ENCODE data around the gene FBLN2.

The FBLN2 gene

DNA sequence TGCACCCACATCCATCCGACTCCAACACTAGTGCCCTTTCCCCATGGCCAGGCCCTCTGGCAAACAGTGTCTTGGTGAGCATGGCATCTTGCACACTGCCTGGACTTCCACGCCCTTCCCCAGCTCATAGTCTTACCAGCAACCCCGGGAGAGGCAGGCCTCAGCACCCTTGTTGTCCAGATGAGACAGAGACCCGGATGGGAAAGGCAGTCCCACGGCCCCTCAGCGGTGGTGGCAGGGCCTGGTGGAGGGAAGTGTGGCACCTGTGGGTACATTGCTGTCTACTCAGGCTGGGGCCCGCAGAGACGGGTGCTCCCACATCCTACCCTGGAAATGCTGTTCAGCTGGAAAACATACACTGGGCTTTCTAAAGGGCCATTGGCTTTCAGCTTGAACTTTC is 40.4 kb upstream of the FBLN2 start:
- no peak for TF ChIP-seq ZFX (IDR thresholded peaks at IDR 0.05; ENCODE audit: borderline replicate concordance)
- TF ChIP-seq, protein P1, sequence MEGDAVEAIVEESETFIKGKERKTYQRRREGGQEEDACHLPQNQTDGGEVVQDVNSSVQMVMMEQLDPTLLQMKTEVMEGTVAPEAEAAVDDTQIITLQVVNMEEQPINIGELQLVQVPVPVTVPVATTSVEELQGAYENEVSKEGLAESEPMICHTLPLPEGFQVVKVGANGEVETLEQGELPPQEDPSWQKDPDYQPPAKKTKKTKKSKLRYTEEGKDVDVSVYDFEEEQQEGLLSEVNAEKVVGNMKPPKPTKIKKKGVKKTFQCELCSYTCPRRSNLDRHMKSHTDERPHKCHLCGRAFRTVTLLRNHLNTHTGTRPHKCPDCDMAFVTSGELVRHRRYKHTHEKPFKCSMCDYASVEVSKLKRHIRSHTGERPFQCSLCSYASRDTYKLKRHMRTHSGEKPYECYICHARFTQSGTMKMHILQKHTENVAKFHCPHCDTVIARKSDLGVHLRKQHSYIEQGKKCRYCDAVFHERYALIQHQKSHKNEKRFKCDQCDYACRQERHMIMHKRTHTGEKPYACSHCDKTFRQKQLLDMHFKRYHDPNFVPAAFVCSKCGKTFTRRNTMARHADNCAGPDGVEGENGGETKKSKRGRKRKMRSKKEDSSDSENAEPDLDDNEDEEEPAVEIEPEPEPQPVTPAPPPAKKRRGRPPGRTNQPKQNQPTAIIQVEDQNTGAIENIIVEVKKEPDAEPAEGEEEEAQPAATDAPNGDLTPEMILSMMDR (IDR thresholded peaks at IDR 0.05), result no peak
- H3K27ac ChIP-seq, result no peak overlapping the region

DNA sequence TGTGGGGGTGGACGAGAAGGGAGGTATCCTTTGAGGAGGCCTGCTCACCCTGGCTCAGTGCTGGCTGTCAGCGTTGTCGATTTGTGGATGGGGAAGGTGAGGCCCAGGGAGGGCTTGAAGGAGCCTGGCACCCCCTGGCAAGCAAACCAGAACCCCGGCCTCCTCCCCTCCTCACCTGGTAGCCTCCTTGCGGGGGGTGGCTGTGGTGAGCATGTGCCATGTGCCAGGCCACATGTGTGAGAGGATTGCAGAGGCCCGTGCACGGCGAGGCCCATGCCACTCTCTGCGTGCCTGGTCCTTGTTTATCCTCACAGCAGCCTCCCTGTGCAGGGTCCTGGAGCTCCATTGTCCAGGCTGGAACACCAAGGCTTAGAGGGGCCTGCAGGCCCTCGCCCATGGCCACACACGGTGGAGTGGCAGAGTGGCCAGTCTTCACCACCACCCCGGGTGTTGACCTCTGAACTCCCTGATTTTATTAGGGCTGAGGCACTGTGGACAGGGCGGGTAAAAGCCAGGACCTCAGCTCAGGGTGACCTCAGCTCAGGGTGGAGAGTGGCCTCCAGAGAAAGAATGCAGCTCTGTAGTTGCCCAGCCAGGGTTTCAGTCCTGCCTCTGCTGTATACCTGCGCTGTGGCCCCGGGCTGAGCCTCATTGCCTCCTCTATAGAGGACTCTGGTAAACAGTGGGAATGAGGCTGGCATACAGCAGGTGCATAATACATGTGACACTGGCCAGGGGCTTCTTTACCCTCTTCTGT is 39.7 kb upstream of the FBLN2 start:
- TF ChIP-seq, protein P1 (IDR thresholded peaks at IDR 0.05), result no peak
- TF ChIP-seq ZFX (IDR thresholded peaks at IDR 0.05; ENCODE audit: borderline replicate concordance), result no peak

DNA sequence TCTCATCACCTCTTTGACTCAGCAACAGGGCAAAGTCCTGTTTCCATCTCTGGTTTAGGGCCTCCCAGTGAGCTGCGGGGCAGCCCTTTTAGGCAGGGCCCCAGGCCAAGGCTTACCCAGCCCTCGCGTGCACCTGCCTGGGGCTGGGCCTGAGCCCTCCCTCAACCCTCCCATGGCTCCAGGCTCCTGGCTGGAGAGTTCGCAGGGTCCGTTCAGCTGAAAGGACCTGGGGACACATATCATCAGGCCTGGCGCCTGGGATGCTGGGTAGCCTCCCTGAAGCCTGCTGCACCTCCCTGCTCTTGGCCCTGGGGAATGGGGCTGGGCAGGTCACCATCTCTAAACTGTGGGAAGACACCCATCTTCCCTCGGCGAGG is 39.1 kb upstream of the FBLN2 start:
- no peak overlapping the region for H3K27ac ChIP-seq
- TF ChIP-seq, protein P1 (IDR thresholded peaks at IDR 0.05), result no peak
- no peak for TF ChIP-seq ZFX (IDR thresholded peaks at IDR 0.05; ENCODE audit: borderline replicate concordance)

More for the DNA sequence above, 39.7 kb upstream of the FBLN2 start:
- H3K27ac ChIP-seq, result no peak overlapping the region

DNA sequence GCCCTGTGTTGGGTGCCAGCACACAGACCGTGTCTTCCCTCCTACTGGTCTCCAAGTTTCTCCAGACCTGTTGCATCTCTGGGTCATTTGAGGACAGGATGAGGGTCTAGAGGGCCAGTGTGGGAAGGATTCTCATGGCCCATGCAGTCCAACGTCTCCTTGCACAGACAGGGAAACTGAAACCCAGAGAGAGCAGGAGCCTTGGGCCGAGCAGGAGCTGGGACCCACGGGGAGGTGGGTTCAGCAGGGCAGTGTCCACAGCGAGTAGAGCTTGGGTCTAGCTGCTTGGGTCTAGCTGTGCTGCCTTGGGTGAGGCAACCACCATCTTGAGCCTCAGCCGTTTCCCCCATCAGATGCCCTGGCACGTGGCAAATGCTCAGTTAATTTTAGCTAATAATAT is 36.5 kb upstream of the FBLN2 start:
- no peak overlapping the region for H3K27ac ChIP-seq
- no peak for TF ChIP-seq ZFX (IDR thresholded peaks at IDR 0.05; ENCODE audit: borderline replicate concordance)
- TF ChIP-seq, protein P1 (IDR thresholded peaks at IDR 0.05), result no peak

DNA sequence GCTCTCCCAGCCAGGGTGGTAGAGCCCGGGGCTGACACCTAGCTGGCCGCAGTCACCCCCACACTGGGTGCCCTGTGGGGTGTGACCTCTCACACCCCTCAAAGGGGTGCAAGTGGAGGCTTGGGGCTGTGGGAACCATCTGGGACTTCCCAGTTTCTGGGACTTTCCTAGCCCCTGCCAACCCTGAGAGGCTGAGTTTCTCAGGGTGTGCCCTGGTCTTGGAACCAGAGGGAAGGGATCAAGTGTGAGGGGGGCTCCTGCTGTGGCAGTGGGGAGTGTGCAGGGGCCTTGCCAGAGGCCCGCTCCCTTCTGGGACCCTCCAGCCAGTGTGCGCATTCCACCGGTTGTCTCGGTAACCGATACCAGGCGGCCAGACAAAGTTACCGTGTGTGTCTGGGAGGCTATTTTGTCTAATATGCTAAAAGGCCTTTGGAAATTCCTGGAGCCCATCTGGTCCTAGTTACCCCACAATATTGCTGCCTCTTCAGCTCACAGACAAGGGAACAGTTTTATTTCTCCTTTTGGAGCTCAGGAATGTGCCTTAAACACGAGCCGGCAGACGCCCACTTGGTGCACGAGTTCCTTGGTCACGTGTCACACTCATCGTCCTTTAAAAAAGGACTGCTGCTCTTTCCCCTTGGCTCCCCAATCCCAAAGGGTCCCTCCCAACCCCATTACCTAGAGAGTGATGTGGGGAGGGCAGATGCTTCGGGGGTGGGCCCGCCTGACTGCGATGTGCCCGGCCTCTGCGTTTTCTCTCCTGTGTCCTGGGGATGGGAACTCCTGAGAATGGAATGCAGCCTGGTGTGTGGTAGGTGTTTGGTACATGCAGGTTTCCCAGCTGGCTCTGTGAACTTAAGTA is 35.6 kb upstream of the FBLN2 start:
- no peak for TF ChIP-seq ZFX (IDR thresholded peaks at IDR 0.05; ENCODE audit: borderline replicate concordance)
- TF ChIP-seq, protein P1 (IDR thresholded peaks at IDR 0.05), result no peak
- no peak overlapping the region for H3K27ac ChIP-seq

DNA sequence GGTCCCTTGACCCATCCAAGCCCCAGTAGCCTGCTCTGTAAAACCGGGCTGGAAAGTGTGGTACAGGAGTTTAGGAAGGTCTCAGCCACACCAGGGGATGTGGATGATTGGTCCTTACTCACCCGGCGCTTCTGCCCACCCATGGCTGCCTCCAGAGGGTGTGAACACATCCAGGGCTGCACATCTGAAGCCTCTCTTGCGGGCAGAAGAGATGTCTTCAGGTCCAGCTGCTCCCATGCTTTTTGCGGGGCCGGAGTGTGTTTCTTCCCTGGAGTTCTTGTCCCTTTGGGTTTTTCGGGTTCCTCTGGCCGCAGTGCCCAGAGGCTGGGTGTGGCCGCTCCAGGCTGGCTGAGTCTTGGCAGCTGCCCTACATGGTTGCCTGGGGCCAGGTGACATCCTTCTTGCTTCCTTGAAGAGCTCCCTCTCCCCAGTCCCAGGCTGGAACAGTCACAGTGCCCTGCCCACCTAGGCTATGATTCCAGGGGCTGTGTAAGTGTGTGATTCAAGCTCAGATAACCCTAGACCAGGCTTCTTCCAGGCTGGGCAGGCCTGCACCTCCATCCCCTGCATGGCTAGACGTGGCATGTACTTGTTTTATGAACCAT is 34.9 kb upstream of the FBLN2 start:
- no peak overlapping the region for H3K27ac ChIP-seq

More for the DNA sequence above, 34.9 kb upstream of the FBLN2 start:
- no peak for TF ChIP-seq ZFX (IDR thresholded peaks at IDR 0.05; ENCODE audit: borderline replicate concordance)
- TF ChIP-seq, protein P1 (IDR thresholded peaks at IDR 0.05), result no peak

Data from 22Rv1 (cell line).